ENCODE data around the gene POU2AF1. TPM values are rescaled to one million over a fixed set of nuclear protein-coding genes. Genes with fewer than 3 reads are reported as not detected.

The POU2AF1 gene
- total RNA-seq, 4 donors from 2014 or later = 0.87 TPM; not detected in 3

GRCh38 chr11:111414936-111415335 lies 35.9 kb upstream of the POU2AF1 start:
- H3K27ac ChIP-seq = no peak overlapping the region
- H3K36me3 ChIP-seq = no peaks in the 10 kb centered on the region
- H3K27me3 ChIP-seq = no peaks in the 10 kb centered on the region
- TF ChIP-seq EP300 (IDR thresholded peaks at IDR 0.05) (no peak), POLR2A (IDR thresholded peaks at IDR 0.05) (no peak)
- TF ChIP-seq, protein P1, sequence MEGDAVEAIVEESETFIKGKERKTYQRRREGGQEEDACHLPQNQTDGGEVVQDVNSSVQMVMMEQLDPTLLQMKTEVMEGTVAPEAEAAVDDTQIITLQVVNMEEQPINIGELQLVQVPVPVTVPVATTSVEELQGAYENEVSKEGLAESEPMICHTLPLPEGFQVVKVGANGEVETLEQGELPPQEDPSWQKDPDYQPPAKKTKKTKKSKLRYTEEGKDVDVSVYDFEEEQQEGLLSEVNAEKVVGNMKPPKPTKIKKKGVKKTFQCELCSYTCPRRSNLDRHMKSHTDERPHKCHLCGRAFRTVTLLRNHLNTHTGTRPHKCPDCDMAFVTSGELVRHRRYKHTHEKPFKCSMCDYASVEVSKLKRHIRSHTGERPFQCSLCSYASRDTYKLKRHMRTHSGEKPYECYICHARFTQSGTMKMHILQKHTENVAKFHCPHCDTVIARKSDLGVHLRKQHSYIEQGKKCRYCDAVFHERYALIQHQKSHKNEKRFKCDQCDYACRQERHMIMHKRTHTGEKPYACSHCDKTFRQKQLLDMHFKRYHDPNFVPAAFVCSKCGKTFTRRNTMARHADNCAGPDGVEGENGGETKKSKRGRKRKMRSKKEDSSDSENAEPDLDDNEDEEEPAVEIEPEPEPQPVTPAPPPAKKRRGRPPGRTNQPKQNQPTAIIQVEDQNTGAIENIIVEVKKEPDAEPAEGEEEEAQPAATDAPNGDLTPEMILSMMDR (IDR thresholded peaks at IDR 0.05) = no peak
- peaks cover 0 to 36% (median 17%) of the 10 kb centered on the region in 4 donors for H3K4me1 ChIP-seq
- H3K9me3 ChIP-seq = no peaks in the 10 kb centered on the region
- WGBS, 2 donors = 88 to 98% methylated on average over 3 of the region's 3 CpGs
- no peak overlapping the region for H3K4me3 ChIP-seq
- DNase-seq (ENCODE audit: low spot score in 2 of 2) = no peak

- peaks cover 0 to 31% (median 14%) of the 10 kb centered on the region in 4 donors for H3K4me1 ChIP-seq
- 57 to 60% methylated on average over 9 of the region's 9 CpGs for WGBS, 2 donors
- no peak for DNase-seq (ENCODE audit: low spot score in 2 of 2)
- no peaks in the 10 kb centered on the region for H3K36me3 ChIP-seq
- TF ChIP-seq, protein P1 (IDR thresholded peaks at IDR 0.05) = no peak
- TF ChIP-seq EP300 (IDR thresholded peaks at IDR 0.05) = no peak
- TF ChIP-seq POLR2A (IDR thresholded peaks at IDR 0.05) = no peak
- H3K27ac ChIP-seq = peak overlapping the region in 2 of 4 donors; percentile 17 to 45
- H3K27me3 ChIP-seq = no peaks in the 10 kb centered on the region
- no peaks in the 10 kb centered on the region for H3K9me3 ChIP-seq
- no peak overlapping the region for H3K4me3 ChIP-seq
Measured at GRCh38 chr11:111414267-111414931, 35.3 kb upstream of the POU2AF1 start.

DNA sequence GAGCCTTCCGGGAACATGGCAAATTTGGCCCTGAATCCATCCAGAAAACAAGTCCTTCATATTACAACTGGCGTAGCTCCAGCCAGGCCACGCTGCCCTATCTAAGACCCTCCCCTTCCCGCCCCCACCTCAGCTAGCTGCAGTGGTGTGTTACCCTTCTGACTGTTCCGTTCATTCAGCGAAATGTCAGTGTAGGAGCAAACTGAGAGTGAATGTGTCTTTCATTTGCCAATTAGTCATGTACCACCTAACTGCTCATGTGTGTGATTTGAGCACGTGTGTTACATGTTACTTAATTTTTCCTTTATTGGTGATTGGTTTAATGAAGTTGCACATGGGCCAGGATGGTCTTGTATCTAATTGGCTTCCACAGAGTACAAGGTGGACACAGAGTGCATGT lies 34.8 kb upstream of the POU2AF1 start:
- Histone ChIP-seq H3K4me1 (peaks cover 0 to 25% (median 12%) of the 10 kb centered on the region in 4 donors), H3K36me3 (no peaks in the 10 kb centered on the region), H3K4me3 (no peak overlapping the region), H3K27me3 (no peaks in the 10 kb centered on the region), H3K27ac (no peak overlapping the region), H3K9me3 (no peaks in the 10 kb centered on the region)
- DNase-seq (ENCODE audit: low spot score in 2 of 2) = no peak
- 72 to 73% methylated on average over 7 of the region's 7 CpGs for WGBS, 2 donors
- TF ChIP-seq POLR2A (IDR thresholded peaks at IDR 0.05) (no peak), EP300 (IDR thresholded peaks at IDR 0.05) (no peak)
- TF ChIP-seq, protein P1 (IDR thresholded peaks at IDR 0.05) = no peak

DNA sequence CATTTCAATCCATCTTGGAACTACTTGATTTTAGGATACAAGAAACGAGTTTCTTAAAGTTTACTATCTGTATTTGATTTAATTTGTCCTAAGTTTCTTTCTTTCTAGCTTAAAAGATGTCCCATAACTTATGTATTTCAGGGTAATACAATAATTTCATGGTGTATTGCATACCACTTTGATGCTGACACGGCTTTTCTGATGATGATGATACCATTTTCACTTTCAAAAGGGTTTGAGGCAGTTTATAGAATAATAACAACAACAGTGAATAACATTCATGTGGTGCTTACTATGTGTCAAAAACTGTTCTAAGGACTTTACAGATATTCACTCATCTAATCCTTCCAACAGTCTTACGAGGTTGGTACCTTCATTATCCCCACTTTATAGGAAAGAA lies 33.2 kb upstream of the POU2AF1 start:
- H3K27ac ChIP-seq = no peak overlapping the region
- H3K36me3 ChIP-seq = no peaks in the 10 kb centered on the region
- no peak for DNase-seq (ENCODE audit: low spot score in 2 of 2)
- H3K9me3 ChIP-seq = no peaks in the 10 kb centered on the region
- 76 to 84% methylated on average over 3 of the region's 3 CpGs for WGBS, 2 donors
- no peak overlapping the region for H3K4me3 ChIP-seq
- TF ChIP-seq POLR2A (IDR thresholded peaks at IDR 0.05) = no peak
- TF ChIP-seq EP300 (IDR thresholded peaks at IDR 0.05) = no peak
- TF ChIP-seq, protein P1 (IDR thresholded peaks at IDR 0.05) = no peak
- H3K27me3 ChIP-seq = no peaks in the 10 kb centered on the region
- H3K4me1 ChIP-seq = peaks cover 0 to 10% (median 5%) of the 10 kb centered on the region in 4 donors

DNA sequence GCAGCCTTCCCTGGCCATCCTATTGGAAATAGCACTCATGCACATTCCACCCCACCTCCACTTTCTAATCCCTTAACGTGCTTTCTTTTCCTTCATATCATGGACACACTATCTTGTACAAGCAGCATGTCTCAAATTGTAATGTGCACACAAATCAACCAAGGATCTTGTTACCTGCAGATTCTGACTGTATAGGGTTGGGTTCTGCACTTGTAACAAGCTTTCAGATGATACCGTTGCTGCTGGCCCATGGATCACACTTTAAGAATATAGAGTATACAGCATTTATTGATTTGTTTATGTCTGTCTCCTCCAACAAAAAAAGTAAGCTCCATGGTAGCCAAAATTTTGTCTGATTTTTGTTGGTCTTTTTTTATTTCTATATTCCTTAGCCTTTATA lies 32.4 kb upstream of the POU2AF1 start:
- DNase-seq (ENCODE audit: low spot score in 2 of 2) = no peak
- H3K36me3 ChIP-seq = no peaks in the 10 kb centered on the region
- H3K27me3 ChIP-seq = no peaks in the 10 kb centered on the region
- H3K27ac ChIP-seq = no peak overlapping the region
- H3K9me3 ChIP-seq = no peaks in the 10 kb centered on the region
- TF ChIP-seq, protein P1 (IDR thresholded peaks at IDR 0.05) = no peak
- no peak for TF ChIP-seq EP300 (IDR thresholded peaks at IDR 0.05)
- no peak for TF ChIP-seq POLR2A (IDR thresholded peaks at IDR 0.05)
- H3K4me1 ChIP-seq = peaks cover 0 to 5% (median 0%) of the 10 kb centered on the region in 4 donors
- 46 to 93% methylated on average over 1 to 2 of the region's 2 CpGs for WGBS, 2 donors
- H3K4me3 ChIP-seq = no peak overlapping the region

Measured in tibial nerve (tissue), 4 donors.